ENCODE data around the gene PRODH2. TPM values are rescaled to one million over a fixed set of nuclear protein-coding genes. Genes with fewer than 3 reads are reported as not detected.

Gene PRODH2
- total RNA-seq, 2 donors from 2014 or later = not detected

GRCh38 chr19:35760711-35761349 is 51.8 kb downstream of the PRODH2 start:
- Mint-ChIP-seq H3K27me3 (ENCODE audit: low read depth) (peaks cover 6% of the 10 kb centered on the region), H3K4me3 (no peak overlapping the region), H3K4me1 (ENCODE audit: low read depth) (peaks cover 34% of the 10 kb centered on the region), H3K27ac (no peak overlapping the region), H3K9me3 (no peaks in the 10 kb centered on the region), H3K36me3 (ENCODE audit: insufficient read depth in 2 of 2) (peaks cover 3 to 20% of the 10 kb centered on the region in 2 donors)
- DNase-seq (no peak), ATAC-seq (replicated peaks in 1 of 2) (no peak)

GRCh38 chr19:35759697-35760096 is 52.9 kb downstream of the PRODH2 start:
- no peaks in the 10 kb centered on the region for H3K9me3 Mint-ChIP-seq
- peaks cover 3 to 17% of the 10 kb centered on the region in 2 donors for H3K36me3 Mint-ChIP-seq (ENCODE audit: insufficient read depth in 2 of 2)
- H3K27ac Mint-ChIP-seq = no peak overlapping the region
- ATAC-seq (replicated peaks in 1 of 2) (no peak), DNase-seq (no peak)
- peak overlapping the region; percentile 23 to 82 for H3K4me3 Mint-ChIP-seq
- peaks cover 6% of the 10 kb centered on the region for H3K27me3 Mint-ChIP-seq (ENCODE audit: low read depth)
- H3K4me1 Mint-ChIP-seq (ENCODE audit: low read depth) = peaks cover 41% of the 10 kb centered on the region

- Mint-ChIP-seq H3K4me1 (ENCODE audit: low read depth) (peaks cover 41% of the 10 kb centered on the region), H3K4me3 (peak within 1 kb of the TSS; percentile 82 to 88), H3K36me3 (ENCODE audit: insufficient read depth in 2 of 2) (peaks cover 3 to 17% of the 10 kb centered on the region in 2 donors), H3K9me3 (no peaks in the 10 kb centered on the region), H3K27me3 (ENCODE audit: low read depth) (peaks cover 6% of the 10 kb centered on the region), H3K27ac (peak within 1 kb of the TSS; percentile 84)
- DNase-seq (peak; percentile 99), ATAC-seq (replicated peaks in 1 of 2) (peak; percentile 97)
These were observed 54.7 kb downstream of the PRODH2 start, which contains the start of gene PROSER3 for GRCh38 chr19:35757749-35758608. Gene PROSER3 (plus strand): TSS chr19:35758176. CDS start chr19:35758216, 40 bp downstream.

GRCh38 chr19:35757231-35757748 is 55.4 kb downstream of the PRODH2 start:
- H3K4me3 Mint-ChIP-seq = peak overlapping the region; percentile 82 to 88
- ATAC-seq (replicated peaks in 1 of 2) (peak; percentile 22), DNase-seq (peak; percentile 47 to 62)
- peaks cover 6% of the 10 kb centered on the region for H3K27me3 Mint-ChIP-seq (ENCODE audit: low read depth)
- H3K9me3 Mint-ChIP-seq = no peaks in the 10 kb centered on the region
- H3K4me1 Mint-ChIP-seq (ENCODE audit: low read depth) = peaks cover 41% of the 10 kb centered on the region
- H3K36me3 Mint-ChIP-seq (ENCODE audit: insufficient read depth in 2 of 2) = peaks cover 3 to 16% of the 10 kb centered on the region in 2 donors
- peak overlapping the region; percentile 75 for H3K27ac Mint-ChIP-seq

GRCh38 chr19:35756377-35757230 is 56.0 kb downstream of the PRODH2 start, which contains the start of gene HSPB6:
Gene HSPB6 (minus strand): TSS chr19:35757029. CDS start chr19:35757008, 21 bp downstream.
- Mint-ChIP-seq H3K27me3 (ENCODE audit: low read depth) (peaks cover 6% of the 10 kb centered on the region), H3K36me3 (ENCODE audit: insufficient read depth in 2 of 2) (peaks cover 0 to 9% of the 10 kb centered on the region in 2 donors), H3K9me3 (no peaks in the 10 kb centered on the region), H3K27ac (peak within 1 kb of the TSS; percentile 84), H3K4me3 (peak within 1 kb of the TSS; percentile 82 to 88), H3K4me1 (ENCODE audit: low read depth) (peaks cover 41% of the 10 kb centered on the region)
- DNase-seq (no peak), ATAC-seq (replicated peaks in 1 of 2) (no peak)

GRCh38 chr19:35755550-35756376 is 56.9 kb downstream of the PRODH2 start:
- Mint-ChIP-seq H3K27ac (no peak overlapping the region), H3K4me1 (ENCODE audit: low read depth) (peaks cover 41% of the 10 kb centered on the region), H3K36me3 (ENCODE audit: insufficient read depth in 2 of 2) (peaks cover 0 to 9% of the 10 kb centered on the region in 2 donors), H3K27me3 (ENCODE audit: low read depth) (peaks cover 6% of the 10 kb centered on the region), H3K4me3 (peak overlapping the region; percentile 54 to 82), H3K9me3 (no peaks in the 10 kb centered on the region)
- peak; percentile 66 to 70 for DNase-seq
- peak in 1 of 2 donors; percentile 13 for ATAC-seq (replicated peaks in 1 of 2)

GRCh38 chr19:35755131-35755549 is 57.5 kb downstream of the PRODH2 start:
- no peaks in the 10 kb centered on the region for H3K9me3 Mint-ChIP-seq
- DNase-seq (no peak), ATAC-seq (replicated peaks in 1 of 2) (no peak)
- H3K36me3 Mint-ChIP-seq (ENCODE audit: insufficient read depth in 2 of 2) = peaks cover 0 to 7% of the 10 kb centered on the region in 2 donors
- peaks cover 41% of the 10 kb centered on the region for H3K4me1 Mint-ChIP-seq (ENCODE audit: low read depth)
- H3K4me3 Mint-ChIP-seq = peak overlapping the region; percentile 33 to 58
- no peak overlapping the region for H3K27ac Mint-ChIP-seq
- peaks cover 6% of the 10 kb centered on the region for H3K27me3 Mint-ChIP-seq (ENCODE audit: low read depth)

GRCh38 chr19:35754370-35755130 is 58.1 kb downstream of the PRODH2 start:
- ATAC-seq (replicated peaks in 1 of 2) = no peak
- H3K27ac Mint-ChIP-seq = no peak overlapping the region
- H3K27me3 Mint-ChIP-seq (ENCODE audit: low read depth) = peaks cover 6% of the 10 kb centered on the region
- peaks cover 0 to 5% of the 10 kb centered on the region in 2 donors for H3K36me3 Mint-ChIP-seq (ENCODE audit: insufficient read depth in 2 of 2)
- peaks cover 41% of the 10 kb centered on the region for H3K4me1 Mint-ChIP-seq (ENCODE audit: low read depth)
- H3K4me3 Mint-ChIP-seq = no peak overlapping the region
- H3K9me3 Mint-ChIP-seq = no peaks in the 10 kb centered on the region
- DNase-seq = no peak

- H3K27me3 Mint-ChIP-seq (ENCODE audit: low read depth) = peaks cover 6% of the 10 kb centered on the region
- H3K27ac Mint-ChIP-seq = no peak overlapping the region
- peaks cover 0 to 5% of the 10 kb centered on the region in 2 donors for H3K36me3 Mint-ChIP-seq (ENCODE audit: insufficient read depth in 2 of 2)
- ATAC-seq (replicated peaks in 1 of 2) (no peak), DNase-seq (no peak)
- no peak overlapping the region for H3K4me3 Mint-ChIP-seq
- peaks cover 40% of the 10 kb centered on the region for H3K4me1 Mint-ChIP-seq (ENCODE audit: low read depth)
- no peaks in the 10 kb centered on the region for H3K9me3 Mint-ChIP-seq
These were observed 58.8 kb downstream of the PRODH2 start for GRCh38 chr19:35753634-35754369.

- Mint-ChIP-seq H3K4me1 (ENCODE audit: low read depth) (peaks cover 39% of the 10 kb centered on the region), H3K9me3 (no peaks in the 10 kb centered on the region), H3K36me3 (ENCODE audit: insufficient read depth in 2 of 2) (peaks cover 0 to 5% of the 10 kb centered on the region in 2 donors), H3K27me3 (ENCODE audit: low read depth) (peaks cover 6% of the 10 kb centered on the region), H3K4me3 (no peak overlapping the region), H3K27ac (no peak overlapping the region)
- ATAC-seq (replicated peaks in 1 of 2) = no peak
- no peak for DNase-seq
These were observed 59.8 kb downstream of the PRODH2 start for GRCh38 chr19:35752746-35753350.

Data from activated T-cell treated with anti-CD3 and anti-CD28 coated beads, Interleukin-2, amount 50 U/mL, for 72 hours (primary cell).